ENCODE measurements around the gene ALKBH3.

Gene ALKBH3

GRCh38 chr11:43969543-43969942 is 88.9 kb downstream of the ALKBH3 start:
- DNase-seq, result no peak
